GM21786 (cell line): Measurements from ENCODE around the gene INSM1.
"Not testable (repeated sequence)": the region's sequence is repeated elsewhere in the genome, so short reads cannot be mapped to it uniquely, and the experiment has no call there.

Source experiments
- ATAC-seq: cut with Tn5 transposase; IDR thresholded peaks from one replicate; pipeline ENCODE4 v1.9.1; 2021; ENCODE audit not compliant: unreplicated experiment

Gene INSM1, protein sequence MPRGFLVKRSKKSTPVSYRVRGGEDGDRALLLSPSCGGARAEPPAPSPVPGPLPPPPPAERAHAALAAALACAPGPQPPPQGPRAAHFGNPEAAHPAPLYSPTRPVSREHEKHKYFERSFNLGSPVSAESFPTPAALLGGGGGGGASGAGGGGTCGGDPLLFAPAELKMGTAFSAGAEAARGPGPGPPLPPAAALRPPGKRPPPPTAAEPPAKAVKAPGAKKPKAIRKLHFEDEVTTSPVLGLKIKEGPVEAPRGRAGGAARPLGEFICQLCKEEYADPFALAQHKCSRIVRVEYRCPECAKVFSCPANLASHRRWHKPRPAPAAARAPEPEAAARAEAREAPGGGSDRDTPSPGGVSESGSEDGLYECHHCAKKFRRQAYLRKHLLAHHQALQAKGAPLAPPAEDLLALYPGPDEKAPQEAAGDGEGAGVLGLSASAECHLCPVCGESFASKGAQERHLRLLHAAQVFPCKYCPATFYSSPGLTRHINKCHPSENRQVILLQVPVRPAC

DNA sequence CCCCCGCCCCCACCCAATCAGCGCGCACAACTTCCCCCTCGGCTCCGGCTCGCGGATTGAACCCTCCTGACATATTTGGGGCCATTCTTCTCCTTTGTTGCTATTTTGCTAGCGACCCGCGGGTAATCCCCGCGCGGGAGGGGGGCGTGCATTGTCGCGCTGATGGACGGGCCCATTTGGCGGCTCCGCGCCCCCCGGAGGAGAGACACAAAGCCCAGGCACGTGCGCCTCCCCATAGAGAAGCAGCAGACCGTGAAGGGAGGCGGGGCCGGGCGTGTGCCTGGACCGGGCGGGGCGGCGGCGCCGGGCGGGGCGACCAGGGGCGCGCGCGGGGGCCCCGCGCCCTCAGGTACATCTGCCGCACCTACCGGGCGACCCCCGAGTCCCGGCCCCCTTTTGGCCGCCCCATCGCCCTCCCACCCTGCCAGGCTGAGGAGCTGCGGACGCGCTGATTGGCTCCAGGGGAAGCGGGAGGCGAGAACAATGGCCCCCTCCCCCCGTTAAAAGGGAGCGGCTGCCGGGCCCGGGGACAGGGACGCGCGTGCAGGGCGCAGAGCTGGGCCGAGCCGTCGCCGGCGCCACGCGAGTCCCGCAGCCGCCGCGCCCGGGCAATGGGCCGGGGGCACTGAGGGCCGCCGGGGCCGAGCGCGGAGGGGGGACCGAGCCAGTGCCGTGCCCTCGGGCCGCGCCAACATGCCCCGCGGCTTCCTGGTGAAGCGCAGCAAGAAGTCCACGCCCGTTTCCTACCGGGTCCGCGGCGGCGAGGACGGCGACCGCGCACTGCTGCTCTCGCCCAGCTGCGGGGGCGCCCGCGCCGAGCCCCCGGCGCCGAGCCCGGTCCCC lies at the start of gene INSM1:
TSS of gene INSM1 (plus strand) at position 530 of the 843 bp plus-strand sequence. CDS start at position 694, 164 bp downstream.
- no peak for ATAC-seq

DNA sequence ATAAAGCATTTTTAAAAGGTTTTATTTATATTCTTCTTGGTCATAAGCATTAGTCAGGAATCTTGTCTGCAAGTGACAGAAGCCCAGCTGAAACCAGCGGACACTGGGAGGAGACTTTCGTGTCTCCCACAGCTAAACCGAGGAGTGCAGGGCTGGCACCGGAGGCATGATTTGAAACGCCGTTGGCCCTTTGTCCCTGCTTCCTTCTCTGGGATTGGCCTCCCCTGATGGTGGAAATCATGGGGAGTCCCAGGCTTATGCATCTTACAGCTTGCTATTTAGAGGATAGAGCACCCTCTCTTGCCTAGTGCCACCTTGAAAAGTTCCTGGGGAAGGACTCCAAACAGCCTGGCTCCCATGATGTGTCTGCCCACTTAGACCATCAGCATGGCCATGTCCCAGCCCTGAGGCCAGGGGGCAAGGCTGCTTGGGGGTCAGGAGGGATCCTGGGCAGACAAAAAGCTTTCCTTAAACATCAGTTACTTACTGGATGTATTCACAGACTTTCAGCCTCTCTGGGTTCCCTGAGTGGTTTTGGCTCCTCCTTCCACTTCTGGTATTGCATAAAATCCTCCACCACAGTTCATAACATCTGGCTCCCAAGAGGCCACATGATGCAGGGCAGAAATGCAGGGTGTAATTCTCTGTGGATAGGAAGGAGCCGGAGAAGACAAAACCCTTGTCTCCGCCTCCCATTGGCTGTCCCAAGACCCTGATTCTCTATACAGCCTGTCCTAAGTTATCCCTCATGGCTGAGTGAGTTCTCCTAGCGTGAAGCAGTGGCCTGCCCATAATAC lies 49.3 kb upstream of the INSM1 start:
- ATAC-seq: no peak

DNA sequence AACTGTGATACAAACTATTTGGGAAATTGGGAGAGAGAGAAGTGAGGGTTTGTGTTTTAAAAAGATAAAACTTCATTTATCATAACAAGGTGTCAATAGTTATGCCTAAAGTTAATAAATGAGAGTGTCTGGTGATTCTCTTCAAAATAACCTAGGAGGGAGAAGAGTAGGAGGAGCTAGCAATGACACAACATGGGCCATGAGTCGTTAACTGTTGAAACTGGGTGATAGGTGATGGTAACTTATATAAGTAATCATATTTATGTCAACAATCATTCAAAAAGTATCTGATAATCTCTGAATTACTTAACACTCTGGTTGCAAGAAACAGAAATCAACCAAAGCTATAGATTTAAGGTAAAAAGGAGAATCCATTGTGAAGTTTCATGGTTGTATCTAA lies 46.8 kb upstream of the INSM1 start:
- no peak for ATAC-seq

DNA sequence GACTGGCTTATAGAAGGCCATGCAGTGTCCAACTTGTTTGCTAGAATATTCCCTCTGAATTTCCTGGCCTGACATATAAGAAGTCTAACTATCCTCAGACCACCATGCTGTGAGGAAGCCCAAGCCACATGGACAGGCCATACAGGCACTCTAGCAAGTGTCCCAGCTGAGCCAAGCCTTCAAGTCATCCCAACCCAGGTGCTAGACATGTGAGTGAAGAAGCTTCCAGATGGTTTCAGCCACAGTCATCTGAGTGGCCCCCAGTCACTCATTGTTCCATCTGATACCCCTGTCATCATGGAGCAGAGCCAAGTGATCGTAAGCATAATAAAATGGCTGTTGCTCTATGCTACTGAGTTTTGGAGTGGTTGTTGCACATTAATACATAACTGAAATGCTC lies 46.0 kb upstream of the INSM1 start:
- ATAC-seq: no peak

DNA sequence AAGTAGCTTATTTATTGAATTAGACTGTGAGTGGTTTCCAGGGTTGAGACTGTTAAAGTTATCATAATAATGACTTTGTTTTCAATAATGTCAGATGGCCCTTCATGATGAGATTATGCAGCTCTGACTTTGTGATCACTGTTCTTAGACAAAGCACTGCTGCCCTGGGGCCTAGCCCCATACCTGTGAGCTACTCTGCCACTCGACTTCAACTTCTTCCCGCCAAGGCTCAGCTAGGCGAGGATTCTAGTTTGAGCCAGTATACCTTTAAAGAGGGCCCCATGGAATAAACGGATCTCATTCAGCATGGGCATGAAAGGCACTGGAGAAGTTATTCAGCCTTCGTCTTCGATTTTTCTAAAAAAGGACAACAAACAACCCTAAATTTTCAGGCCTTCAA lies 45.0 kb upstream of the INSM1 start:
- no peak for ATAC-seq

DNA sequence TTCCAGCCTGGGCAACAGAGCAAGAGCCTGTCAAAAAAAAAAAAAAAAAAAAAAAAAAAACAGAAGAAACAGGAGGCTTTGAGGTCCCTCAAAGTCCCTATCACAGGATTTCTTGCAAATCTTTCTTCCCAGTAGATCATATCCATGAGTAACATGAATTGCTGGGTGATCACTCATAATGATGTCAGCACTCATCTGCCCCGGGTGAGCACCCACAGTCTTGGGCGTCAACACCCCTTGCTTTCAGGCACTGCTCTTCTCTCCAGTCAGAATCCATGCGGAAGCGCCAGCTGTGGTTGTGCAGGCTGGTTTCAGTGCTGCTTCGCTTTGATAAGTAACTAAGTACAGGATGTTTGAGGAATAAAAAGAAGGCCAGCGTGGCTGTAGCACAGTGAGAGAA lies 40.2 kb upstream of the INSM1 start:
- no peak for ATAC-seq

DNA sequence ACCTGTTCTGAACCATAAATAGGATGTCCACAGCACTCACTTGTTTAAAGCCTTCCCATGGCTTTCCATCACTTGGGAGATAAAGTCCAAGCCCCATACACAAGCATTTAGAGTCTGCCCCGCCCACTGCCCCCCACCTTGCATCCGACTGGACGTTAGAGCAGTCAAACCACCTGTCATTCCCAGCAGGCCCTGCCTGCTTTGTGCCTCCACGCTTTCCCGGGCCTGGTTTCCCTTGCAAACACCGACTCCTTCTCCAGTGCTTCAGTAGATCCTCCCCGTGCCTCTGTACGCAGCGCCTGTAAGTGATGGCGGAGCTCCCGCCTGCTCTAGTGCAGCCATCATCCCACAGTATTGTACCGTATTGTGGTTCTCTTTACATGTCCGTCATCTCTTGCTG lies 38.3 kb upstream of the INSM1 start:
- ATAC-seq: no peak

DNA sequence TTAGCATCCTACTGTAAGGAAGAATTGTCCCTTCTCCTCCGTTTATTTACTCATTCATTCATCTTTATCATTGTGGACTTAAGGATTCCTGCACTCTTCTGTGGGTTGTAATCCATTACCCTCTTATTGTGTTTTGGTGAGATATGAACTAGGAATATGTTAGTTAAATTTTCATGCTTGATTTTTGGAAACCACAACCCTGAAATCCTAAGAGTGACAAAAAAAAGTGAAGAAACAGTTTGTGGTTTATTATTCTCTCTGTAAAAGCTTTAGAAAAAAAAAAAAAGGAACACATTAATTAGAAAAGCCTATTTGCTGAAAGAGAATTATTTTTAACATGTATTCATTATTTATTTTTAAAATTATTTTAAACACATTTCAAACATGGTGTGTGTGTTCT lies 36.7 kb upstream of the INSM1 start:
- ATAC-seq: no peak

DNA sequence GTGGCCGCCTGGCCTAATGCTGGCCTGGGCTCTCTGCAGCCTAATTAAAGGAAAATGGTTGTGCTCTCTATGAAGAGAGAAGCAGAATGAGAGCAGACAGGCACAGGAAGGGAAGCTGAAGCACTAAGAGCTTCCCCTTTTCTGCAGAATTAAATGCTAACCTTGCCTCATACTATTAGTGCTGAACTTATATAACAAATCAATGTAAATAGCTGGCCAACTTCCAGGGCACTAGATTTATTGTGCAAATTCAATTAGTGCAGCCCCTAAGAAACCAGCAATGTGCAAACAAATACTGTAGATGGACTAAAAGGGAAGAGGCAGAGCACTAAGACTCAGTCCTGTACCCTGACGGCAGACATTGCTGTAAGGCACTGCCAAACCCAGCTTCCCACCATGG lies 36.1 kb upstream of the INSM1 start:
- no peak for ATAC-seq

DNA sequence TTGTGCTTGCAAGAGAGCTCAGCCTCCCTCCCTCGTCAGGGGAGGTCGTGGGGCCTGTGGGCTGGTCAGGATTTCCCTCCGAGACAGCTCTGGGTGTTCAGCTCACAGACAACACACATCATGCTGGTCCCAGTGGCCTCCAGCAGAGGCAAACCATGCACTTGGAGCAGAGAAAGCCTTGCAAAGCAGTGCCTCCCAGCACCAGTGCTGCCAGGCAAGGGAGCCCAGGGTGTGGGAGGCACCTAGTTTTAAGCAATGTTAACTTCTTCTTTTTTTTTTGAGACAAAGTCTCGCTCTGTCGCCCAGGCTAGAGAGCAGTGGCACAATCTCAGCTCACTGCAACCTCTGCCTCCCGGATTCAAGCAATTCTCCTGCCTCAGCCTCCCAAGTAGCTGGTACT lies 34.0 kb upstream of the INSM1 start:
- ATAC-seq: no peak

DNA sequence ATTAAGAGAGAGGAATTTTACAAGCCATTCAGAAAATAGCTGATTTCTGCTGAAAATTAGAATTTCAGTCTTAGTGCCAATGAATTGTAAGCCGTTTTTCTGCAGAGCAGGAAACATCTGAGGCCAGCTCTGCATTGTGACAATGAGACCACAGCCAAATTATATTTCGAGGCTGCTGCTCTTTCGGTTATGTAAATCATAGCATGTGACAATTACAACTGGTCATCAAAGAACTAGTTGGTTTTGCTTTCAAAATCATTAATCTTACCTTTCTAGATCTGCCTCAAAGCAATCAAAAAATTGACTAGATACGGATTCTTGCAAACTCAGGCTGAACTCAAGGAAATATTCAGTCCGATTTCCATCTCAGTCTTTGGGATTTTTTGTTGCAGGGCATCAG lies 33.4 kb upstream of the INSM1 start:
- ATAC-seq: peak; percentile 94

DNA sequence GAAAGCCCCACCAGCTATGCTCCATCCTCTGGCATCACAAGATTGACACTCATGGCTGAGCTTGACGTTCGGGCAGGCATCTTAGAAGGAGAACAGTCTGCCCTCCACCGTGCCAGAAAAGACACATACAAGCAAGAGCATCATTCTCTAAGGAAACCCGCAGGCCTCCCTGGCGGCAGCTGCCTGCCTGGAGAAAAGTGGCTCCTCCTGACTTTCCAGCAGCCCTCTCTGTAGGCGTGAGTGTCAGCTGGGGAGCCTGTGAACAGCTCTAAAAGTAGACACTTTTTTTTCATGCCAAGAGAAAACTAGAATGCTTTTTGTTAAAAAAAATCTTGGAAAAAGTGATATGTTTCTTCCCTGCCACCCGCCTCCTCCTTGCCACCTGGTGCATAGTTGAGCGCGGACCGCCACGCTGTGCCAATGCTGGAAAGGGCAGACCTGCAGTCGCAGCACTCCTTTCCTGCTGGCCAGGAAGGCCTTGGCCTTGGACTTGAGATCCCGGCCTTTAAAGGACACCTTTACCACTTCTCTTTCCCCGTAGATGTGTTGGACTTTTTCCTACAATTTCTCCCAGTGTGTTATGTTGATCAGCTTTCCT lies 29.7 kb upstream of the INSM1 start:
- no peak for ATAC-seq

DNA sequence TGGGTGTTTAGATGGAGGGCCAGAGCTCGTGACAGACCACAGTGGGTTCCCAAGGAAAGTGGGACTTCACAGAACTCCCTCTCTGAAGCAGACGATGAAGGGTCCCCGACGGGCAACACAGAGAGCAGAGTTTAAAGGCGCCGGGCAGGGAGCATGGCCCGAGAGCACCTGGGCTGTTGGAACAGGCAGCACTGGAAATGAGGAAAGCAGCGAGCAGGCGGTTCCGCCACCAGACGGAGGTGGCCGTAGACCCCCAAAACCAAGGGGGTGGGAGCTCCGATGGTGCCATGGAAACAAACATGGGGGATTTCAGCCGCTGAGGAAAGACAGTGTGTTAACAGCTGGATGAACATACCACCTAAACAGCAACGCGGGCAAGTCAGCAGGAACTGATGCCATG lies 27.5 kb upstream of the INSM1 start:
- no peak for ATAC-seq

DNA sequence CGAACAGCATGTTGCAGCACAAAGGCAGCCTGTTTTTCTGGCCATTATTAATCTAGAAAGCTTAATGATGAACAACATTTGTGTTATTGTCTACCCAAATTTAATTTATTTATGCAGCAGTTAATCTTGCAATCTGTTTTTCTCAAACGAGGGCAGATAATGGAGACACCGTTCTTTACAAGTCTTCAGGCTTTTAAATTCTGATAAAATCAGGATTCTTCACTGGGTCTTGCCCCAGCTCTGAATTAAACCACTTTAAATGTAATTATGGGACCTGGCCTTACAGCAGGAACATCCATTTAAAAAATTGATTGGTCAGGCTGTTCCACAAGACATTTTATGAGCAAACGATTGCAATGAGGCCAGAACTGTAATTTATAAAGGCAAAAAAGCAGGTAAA lies 26.5 kb upstream of the INSM1 start:
- no peak for ATAC-seq

DNA sequence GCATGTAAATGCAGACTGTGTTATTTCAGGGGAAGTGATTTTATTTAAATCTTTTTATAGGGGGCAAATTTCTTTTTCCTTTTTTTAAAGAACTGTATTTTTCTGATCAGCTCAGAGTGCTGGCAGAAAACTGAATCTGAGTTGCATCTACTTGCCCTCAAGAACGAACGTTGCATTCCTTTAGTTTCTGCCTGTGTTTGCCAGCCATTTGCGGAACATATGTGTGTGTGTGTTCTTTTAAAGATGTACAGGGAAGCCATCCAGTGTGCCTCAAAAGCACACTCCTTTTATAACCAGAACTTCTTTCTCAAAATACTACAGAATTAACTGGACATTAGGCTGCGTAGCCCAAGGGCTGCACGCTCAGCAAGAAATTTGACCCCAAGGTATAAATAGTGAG lies 25.8 kb upstream of the INSM1 start:
- no peak for ATAC-seq

DNA sequence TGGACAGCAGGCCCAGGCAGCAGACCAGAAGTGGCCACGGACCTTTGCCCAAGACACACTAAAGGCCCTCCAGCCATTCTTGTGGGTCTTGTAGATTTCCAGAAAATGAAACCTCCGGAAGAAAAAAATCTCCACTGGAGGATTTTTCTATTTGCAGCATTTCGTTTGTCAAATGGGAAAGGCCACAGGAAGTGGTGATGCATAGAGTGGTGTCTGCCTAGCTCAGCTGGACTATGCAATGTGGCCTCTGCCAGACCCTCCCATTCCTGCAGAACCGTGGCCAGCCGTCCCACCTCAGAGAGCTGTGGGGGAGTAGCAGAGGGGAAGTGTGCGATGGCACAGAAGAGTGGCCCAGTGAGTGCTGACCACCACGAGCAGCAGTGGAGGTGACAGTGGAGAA lies 24.0 kb upstream of the INSM1 start:
- ATAC-seq: no peak

DNA sequence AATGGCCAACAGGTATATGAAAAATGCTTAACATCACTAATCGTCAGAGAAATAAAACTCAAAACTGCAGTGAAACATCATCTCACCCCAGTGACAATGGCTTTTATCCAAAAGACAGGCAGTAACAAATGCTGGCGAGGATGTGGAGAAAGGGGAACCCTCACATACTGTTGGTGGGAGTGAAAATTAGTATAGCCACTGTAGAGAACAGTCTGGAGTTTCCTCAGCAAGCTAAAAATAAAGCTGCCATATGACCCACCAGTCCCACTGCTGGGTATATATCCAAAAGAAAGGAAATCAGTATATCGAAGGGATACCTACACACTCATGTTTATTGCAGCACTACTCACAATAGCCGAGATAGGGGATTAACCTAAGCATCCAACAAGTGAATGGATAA lies 23.4 kb upstream of the INSM1 start:
- ATAC-seq: no peak

DNA sequence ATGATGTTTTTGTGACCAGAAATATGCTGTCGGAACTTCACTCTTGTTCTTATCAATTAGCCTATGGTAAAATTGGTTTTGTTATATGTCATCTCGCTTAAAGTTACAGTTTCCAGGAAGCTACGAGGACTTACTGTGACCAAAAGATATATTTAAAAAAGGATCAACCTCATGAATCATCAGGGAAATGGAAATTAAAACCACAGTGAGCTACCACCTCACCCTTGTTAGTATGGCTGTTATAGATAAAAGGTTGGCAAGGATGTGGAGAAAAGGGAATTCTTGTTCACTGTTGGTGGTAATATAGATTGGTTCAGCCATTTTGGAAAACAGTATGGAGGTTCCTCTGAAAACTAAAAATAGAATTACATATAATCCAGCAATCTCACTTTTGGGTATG lies 14.3 kb upstream of the INSM1 start:
- no peak for ATAC-seq

DNA sequence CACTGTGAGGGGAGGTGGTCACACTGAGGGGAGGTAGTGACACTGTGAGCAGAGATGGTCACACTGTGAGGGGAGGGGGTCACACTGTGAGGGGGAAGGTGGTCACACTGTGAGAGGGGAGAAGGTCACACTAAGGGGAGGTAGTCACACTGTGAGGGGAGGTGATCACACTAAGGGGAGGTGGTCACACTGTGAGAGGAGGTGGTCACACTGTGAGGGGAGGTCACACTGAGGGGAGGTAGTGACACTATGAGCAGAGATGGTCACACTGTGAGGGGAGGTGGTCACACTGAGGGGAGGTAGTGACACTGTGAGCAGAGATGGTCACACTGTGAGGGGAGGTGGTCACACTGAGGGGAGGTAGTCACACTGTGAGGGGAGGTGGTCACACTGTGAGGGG lies 12.4 kb upstream of the INSM1 start:
- not testable (repeated sequence) for ATAC-seq

DNA sequence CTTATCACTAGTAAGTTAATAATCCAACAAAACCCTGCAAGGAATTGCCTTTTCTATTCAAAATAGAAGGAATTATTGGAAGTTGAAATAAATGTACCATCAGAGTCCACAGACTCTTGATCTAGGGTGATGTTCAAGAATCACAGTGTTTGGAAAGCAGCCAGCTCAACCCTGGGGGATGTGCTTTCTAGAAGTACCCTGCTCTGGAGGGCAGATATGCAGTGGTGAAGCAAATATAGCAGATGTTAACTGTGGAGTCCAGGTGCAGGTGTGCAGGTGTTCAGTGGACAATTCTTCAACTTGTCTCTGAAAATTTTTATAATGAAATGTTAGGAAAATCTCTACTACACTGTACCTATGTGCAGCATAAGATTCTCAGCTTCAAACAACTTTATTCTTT lies 9.1 kb upstream of the INSM1 start:
- no peak for ATAC-seq

DNA sequence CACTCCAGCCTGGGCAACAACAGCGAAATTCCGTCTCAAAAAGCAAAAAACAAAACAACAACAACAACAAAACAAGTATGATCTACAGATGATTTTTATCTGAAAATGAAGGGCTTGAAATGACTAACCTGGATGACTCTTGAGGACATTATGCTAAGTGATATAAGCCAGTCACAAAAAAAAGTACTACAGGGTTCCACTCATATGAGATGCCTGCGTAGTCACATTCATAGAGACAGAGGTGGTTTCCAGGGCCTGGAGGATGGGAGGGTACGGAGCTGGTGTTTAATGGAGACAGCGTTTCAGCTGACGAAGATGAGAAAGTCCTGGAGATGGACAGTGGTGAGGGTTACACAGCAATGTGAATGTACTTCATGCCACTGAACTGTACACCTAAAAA lies 8.3 kb upstream of the INSM1 start:
- no peak for ATAC-seq
